GM21367 (cell line): Measurements from ENCODE around the gene ATE1.
"Not testable (repeated sequence)": the region's sequence is repeated elsewhere in the genome, so short reads cannot be mapped to it uniquely, and the experiment has no call there.

Experiments
- ATAC-seq: cut with Tn5 transposase; IDR thresholded peaks from one replicate; pipeline ENCODE4 v1.9.1; 2021; ENCODE audit not compliant: unreplicated experiment

Gene ATE1

GRCh38 chr10:121930268-121931085 is 2.6 kb upstream of the ATE1 start:
- not testable (repeated sequence) for ATAC-seq

GRCh38 chr10:121929585-121930267 is 1.9 kb upstream of the ATE1 start:
- ATAC-seq = not testable (repeated sequence)

GRCh38 chr10:121928528-121928884 is 675 bp upstream of the ATE1 start:
- ATAC-seq = peak; percentile 4

- ATAC-seq = peak; percentile 33
Measured at GRCh38 chr10:121927318-121927840, 452 bp downstream of the ATE1 start.

GRCh38 chr10:121926671-121927317 is 1.0 kb downstream of the ATE1 start:
- peak; percentile 5 for ATAC-seq

GRCh38 chr10:121926157-121926556 is 1.7 kb downstream of the ATE1 start:
- no peak for ATAC-seq

GRCh38 chr10:121921238-121921931 is 6.4 kb downstream of the ATE1 start:
- ATAC-seq = no peak

GRCh38 chr10:121919666-121920065 is 8.2 kb downstream of the ATE1 start:
- ATAC-seq = peak; percentile 51

GRCh38 chr10:121918800-121919199 is 9.0 kb downstream of the ATE1 start:
- ATAC-seq = not testable (repeated sequence)

GRCh38 chr10:121914661-121915060 is 13.2 kb downstream of the ATE1 start:
- ATAC-seq = no peak

- ATAC-seq = no peak
Measured at GRCh38 chr10:121911421-121911697, 16.5 kb downstream of the ATE1 start.

- ATAC-seq = no peak
Measured at GRCh38 chr10:121910673-121911420, 17.0 kb downstream of the ATE1 start.

GRCh38 chr10:121904888-121905287 is 22.9 kb downstream of the ATE1 start:
- no peak for ATAC-seq

GRCh38 chr10:121900443-121901174 is 27.2 kb downstream of the ATE1 start:
- ATAC-seq = peak; percentile 85

- ATAC-seq = no peak
Measured at GRCh38 chr10:121899727-121900126, 28.1 kb downstream of the ATE1 start.

GRCh38 chr10:121891103-121891502 is 36.7 kb downstream of the ATE1 start:
- no peak for ATAC-seq

- ATAC-seq = no peak
Measured at GRCh38 chr10:121889212-121889611, 38.6 kb downstream of the ATE1 start.

GRCh38 chr10:121886997-121887622 is 40.7 kb downstream of the ATE1 start:
- ATAC-seq = no peak

- ATAC-seq = no peak
Measured at GRCh38 chr10:121886181-121886580, 41.6 kb downstream of the ATE1 start.
